GM15510 (cell line): ENCODE data around the gene NMNAT1.

Source experiments
- POLR2A ChIP-seq: IDR thresholded peaks from 3 replicates; pipeline ENCODE4 v1.6.1; 2011; ENCODE audit warnings: borderline replicate concordance; ENCODE audit not compliant: insufficient read length; ENCODE audit errors: extremely low read depth

The NMNAT1 gene

GRCh38 chr1:9942939-9943788 is at the start of gene NMNAT1, which contains the start of gene LZIC:
Gene NMNAT1 (plus strand): TSS chr1:9943475. CDS start chr1:9972074, 28,599 bp downstream.
Gene LZIC (minus strand): TSS chr1:9943391. CDS start chr1:9936619, 6,772 bp downstream.
- peak; percentile 93 for TF ChIP-seq POLR2A

GRCh38 chr1:9894115-9894514 is 49.2 kb upstream of the NMNAT1 start:
- no peak for TF ChIP-seq POLR2A

- no peak for TF ChIP-seq POLR2A
These were observed 42.9 kb upstream of the NMNAT1 start for GRCh38 chr1:9900142-9901043.

- TF ChIP-seq POLR2A: no peak
These were observed 41.9 kb upstream of the NMNAT1 start for GRCh38 chr1:9901148-9902059.

GRCh38 chr1:9902060-9902452 is 41.2 kb upstream of the NMNAT1 start:
- no peak for TF ChIP-seq POLR2A

- no peak for TF ChIP-seq POLR2A
These were observed 39.3 kb upstream of the NMNAT1 start for GRCh38 chr1:9903801-9904527.

- no peak for TF ChIP-seq POLR2A
These were observed 38.7 kb upstream of the NMNAT1 start for GRCh38 chr1:9904596-9904995.

GRCh38 chr1:9905010-9905409 is 38.3 kb upstream of the NMNAT1 start:
- TF ChIP-seq POLR2A: no peak

- no peak for TF ChIP-seq POLR2A
These were observed 36.8 kb upstream of the NMNAT1 start for GRCh38 chr1:9906466-9906865.

- no peak for TF ChIP-seq POLR2A
These were observed 35.8 kb upstream of the NMNAT1 start for GRCh38 chr1:9907441-9907840.

- no peak for TF ChIP-seq POLR2A
These were observed 34.4 kb upstream of the NMNAT1 start for GRCh38 chr1:9908871-9909233.

GRCh38 chr1:9909234-9910046 is 33.8 kb upstream of the NMNAT1 start:
- TF ChIP-seq POLR2A: no peak

- TF ChIP-seq POLR2A: peak; percentile 71
These were observed 33.2 kb upstream of the NMNAT1 start, which contains the start of gene CTNNBIP1 for GRCh38 chr1:9910076-9910422. Gene CTNNBIP1 (minus strand): TSS chr1:9910269. CDS start chr1:9872064, 38,205 bp downstream.

- TF ChIP-seq POLR2A: peak; percentile 41
These were observed 32.7 kb upstream of the NMNAT1 start for GRCh38 chr1:9910423-9911178.
